Measurements from ENCODE around the gene NTM.

NTM gene

DNA sequence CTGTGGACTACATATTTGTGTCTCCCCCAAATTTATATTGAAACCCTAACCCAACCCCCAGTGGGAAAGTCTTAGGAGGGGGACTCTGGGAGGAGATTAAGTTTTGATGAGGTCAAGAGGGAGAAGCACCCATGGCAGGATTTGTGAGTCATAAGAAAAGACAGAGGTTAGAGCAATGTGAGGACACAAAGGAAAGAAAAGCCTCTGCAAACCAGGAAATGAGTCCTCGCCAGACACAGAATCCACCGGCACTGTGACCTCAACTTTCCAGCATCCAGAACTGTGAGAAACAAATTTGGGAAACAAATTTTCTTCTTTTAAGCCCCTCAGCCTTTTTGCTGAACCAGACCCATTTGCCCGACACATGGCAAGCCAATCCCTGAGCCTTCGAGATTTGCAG is 397.0 kb downstream of the NTM start:
- H3K4me3 ChIP-seq (replicated peaks in 1 of 2; ENCODE audit: low read depth in 2 of 2, low read length in 2 of 2) = no peak overlapping the region
- peak; percentile 46 to 88 for DNase-seq (ENCODE audit: low read depth in 2 of 2)
- TF ChIP-seq, protein P1, sequence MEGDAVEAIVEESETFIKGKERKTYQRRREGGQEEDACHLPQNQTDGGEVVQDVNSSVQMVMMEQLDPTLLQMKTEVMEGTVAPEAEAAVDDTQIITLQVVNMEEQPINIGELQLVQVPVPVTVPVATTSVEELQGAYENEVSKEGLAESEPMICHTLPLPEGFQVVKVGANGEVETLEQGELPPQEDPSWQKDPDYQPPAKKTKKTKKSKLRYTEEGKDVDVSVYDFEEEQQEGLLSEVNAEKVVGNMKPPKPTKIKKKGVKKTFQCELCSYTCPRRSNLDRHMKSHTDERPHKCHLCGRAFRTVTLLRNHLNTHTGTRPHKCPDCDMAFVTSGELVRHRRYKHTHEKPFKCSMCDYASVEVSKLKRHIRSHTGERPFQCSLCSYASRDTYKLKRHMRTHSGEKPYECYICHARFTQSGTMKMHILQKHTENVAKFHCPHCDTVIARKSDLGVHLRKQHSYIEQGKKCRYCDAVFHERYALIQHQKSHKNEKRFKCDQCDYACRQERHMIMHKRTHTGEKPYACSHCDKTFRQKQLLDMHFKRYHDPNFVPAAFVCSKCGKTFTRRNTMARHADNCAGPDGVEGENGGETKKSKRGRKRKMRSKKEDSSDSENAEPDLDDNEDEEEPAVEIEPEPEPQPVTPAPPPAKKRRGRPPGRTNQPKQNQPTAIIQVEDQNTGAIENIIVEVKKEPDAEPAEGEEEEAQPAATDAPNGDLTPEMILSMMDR (IDR thresholded peaks at IDR 0.05; ENCODE audit: low read depth, low read length) = no peak

DNA sequence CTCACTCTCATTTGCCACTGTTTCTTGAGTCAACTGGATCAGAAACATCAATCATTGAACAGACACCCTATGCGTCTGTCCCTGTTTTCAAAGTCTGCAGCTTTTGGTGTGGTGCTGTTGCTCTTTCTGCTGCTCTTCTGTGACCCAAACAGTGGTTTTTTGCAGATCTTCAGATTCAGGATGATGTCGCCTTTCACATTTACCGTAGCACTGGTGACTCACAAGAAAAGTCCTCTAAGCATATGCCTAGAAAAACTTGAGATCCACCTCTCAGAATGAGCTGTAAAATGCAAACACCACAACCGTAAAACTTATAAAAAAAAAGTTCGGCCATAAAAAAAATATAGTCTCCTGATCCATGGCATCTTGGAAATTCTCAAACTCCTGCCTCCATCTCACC is 400.4 kb downstream of the NTM start:
- DNase-seq (ENCODE audit: low read depth in 2 of 2) = peak in 1 of 2 donors; percentile 55
- H3K4me3 ChIP-seq (replicated peaks in 1 of 2; ENCODE audit: low read depth in 2 of 2, low read length in 2 of 2) = no peak overlapping the region
- TF ChIP-seq, protein P1 (IDR thresholded peaks at IDR 0.05; ENCODE audit: low read depth, low read length) = no peak

DNA sequence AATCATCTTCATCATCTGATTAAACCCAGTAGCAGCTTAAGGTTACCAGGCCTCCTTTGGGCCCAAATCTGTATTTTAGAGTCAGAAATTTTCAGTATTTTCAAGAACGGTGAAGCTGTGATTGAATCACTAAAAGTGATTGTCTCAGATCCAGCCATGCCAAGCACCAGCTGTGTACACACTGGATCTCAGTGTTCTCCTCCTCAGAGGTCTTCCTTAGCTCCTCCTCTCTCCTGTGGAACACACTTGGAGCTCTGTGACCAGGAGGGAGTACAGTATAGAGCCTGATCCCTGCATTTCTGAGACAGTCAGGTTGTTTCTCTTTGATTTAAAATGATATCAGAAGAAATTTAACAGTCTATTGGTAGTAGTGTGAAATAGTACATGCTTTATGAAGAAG is 401.1 kb downstream of the NTM start:
- no peak overlapping the region for H3K4me3 ChIP-seq (replicated peaks in 1 of 2; ENCODE audit: low read depth in 2 of 2, low read length in 2 of 2)
- DNase-seq (ENCODE audit: low read depth in 2 of 2) = no peak

DNA sequence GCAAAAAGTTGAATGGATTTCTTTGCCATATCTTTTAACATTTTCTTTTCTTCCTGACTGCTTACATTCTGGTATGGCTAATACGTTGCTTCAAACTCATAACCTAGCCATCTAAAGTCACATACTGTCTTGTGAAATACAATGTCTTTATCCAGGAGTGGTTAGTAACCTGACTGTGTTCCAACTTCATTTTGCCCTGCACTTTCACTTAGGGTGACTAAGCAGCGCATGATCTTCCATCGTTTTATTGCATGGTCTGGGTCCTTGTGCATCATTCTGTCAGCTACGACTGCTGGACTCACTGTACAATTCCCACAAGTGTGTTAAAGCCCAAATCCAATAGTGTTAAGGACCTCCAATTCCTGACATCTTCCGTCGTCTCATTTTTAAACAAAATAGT is 403.2 kb downstream of the NTM start:
- no peak overlapping the region for H3K4me3 ChIP-seq (replicated peaks in 1 of 2; ENCODE audit: low read depth in 2 of 2, low read length in 2 of 2)
- TF ChIP-seq, protein P1 (IDR thresholded peaks at IDR 0.05; ENCODE audit: low read depth, low read length) = no peak
- no peak for DNase-seq (ENCODE audit: low read depth in 2 of 2)

More for the DNA sequence above, 401.1 kb downstream of the NTM start:
- TF ChIP-seq, protein P1 (IDR thresholded peaks at IDR 0.05; ENCODE audit: low read depth, low read length) = no peak

DNA sequence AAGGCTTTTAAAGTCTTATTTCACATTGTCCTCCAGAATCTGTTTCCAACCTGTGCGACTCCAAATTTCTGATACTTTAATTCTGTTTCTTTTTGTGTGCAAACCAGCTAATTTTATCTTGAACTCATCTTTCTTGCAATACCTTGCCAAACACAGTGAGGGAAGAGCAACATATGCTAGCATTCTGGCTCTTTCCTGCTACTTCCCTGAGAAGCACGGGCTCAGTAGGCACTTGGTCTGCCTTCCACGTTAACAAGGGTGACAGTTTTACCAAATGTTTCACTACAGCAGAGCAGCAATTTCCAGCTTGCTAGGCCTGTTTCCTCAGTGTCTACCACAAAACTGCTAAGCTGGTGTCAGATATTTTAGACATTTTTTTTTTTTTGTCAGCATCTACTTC is 405.8 kb downstream of the NTM start:
- TF ChIP-seq, protein P1 (IDR thresholded peaks at IDR 0.05; ENCODE audit: low read depth, low read length) = no peak
- no peak for DNase-seq (ENCODE audit: low read depth in 2 of 2)
- H3K4me3 ChIP-seq (replicated peaks in 1 of 2; ENCODE audit: low read depth in 2 of 2, low read length in 2 of 2) = no peak overlapping the region

DNA sequence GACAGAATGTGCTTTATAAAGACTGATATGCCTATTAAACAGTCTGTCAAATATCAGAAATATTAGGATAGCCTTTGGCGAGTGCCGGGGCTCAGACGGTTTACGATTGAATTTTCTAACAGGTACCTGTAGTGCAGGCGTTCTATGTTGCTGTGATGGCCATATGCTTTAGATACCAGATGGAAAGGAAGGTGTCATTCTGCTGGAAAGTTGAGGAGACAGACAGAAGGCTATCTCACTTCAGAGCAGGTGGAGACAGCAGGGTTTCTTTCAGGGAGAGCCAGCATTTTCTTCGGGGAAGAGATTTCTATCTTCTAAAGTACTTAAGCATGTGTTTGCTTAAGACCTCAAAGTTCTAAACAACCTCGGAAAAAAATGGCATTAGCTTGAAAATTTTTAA is 415.4 kb downstream of the NTM start:
- no peak for DNase-seq (ENCODE audit: low read depth in 2 of 2)
- H3K4me3 ChIP-seq (replicated peaks in 1 of 2; ENCODE audit: low read depth in 2 of 2, low read length in 2 of 2) = no peak overlapping the region
- TF ChIP-seq, protein P1 (IDR thresholded peaks at IDR 0.05; ENCODE audit: low read depth, low read length) = no peak

DNA sequence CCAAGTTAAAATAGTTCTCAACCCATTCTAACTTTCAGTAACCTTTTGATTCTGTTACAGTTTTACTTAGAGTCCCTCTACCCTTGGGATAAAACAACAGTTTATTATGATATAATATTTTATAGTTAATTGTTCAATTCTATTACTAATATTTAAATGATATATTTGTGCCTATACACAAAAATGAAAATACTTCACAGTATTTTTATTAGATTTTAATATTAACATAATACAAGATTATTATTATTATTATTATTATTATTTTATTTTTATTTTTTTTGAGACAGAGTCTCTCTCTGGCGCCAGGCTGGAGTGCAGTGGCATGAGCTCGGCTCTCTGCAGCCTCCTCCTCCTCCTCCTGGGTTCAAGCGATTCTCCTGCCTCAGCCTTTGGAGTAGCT is 416.7 kb downstream of the NTM start:
- TF ChIP-seq, protein P1 (IDR thresholded peaks at IDR 0.05; ENCODE audit: low read depth, low read length) = no peak
- H3K4me3 ChIP-seq (replicated peaks in 1 of 2; ENCODE audit: low read depth in 2 of 2, low read length in 2 of 2) = no peak overlapping the region
- no peak for DNase-seq (ENCODE audit: low read depth in 2 of 2)
